GM19099 (cell line): ENCODE data around the gene TWNK.

Experiments used
- POLR2A ChIP-seq: IDR thresholded peaks from 3 replicates; pipeline ENCODE4 v1.6.1; 2011; ENCODE audit warnings: low read depth; ENCODE audit not compliant: insufficient read length; ENCODE audit errors: extremely low read depth

The TWNK gene

GRCh38 chr10:101036726-101037125 is 49.4 kb downstream of the TWNK start:
- TF ChIP-seq POLR2A, result no peak

GRCh38 chr10:101038484-101038883 is 51.1 kb downstream of the TWNK start:
- no peak for TF ChIP-seq POLR2A

- no peak for TF ChIP-seq POLR2A
These were observed 52.7 kb downstream of the TWNK start for GRCh38 chr10:101040061-101040460.

GRCh38 chr10:101040851-101041250 is 53.5 kb downstream of the TWNK start:
- no peak for TF ChIP-seq POLR2A

- TF ChIP-seq POLR2A, result no peak
These were observed 54.0 kb downstream of the TWNK start for GRCh38 chr10:101041252-101041761.

- TF ChIP-seq POLR2A, result no peak
These were observed 54.8 kb downstream of the TWNK start for GRCh38 chr10:101042118-101042517.

GRCh38 chr10:101042667-101043362 is 55.5 kb downstream of the TWNK start:
- TF ChIP-seq POLR2A, result peak; percentile 69

GRCh38 chr10:101043363-101043707 is 56.0 kb downstream of the TWNK start:
- TF ChIP-seq POLR2A, result no peak
